NCI-H526 treated with DMSO at 0.1 percent for 48 hours (cell line): ENCODE measurements around the gene NMU.
"Not testable (repeated sequence)": the region's sequence is repeated elsewhere in the genome, so short reads cannot be mapped to it uniquely, and the experiment has no call there.

ENCODE experiments used
- DNase-seq: peaks from one replicate; lab custom pipeline; 2025; lab: John Stamatoyannopoulos, UW

The NMU gene

DNA sequence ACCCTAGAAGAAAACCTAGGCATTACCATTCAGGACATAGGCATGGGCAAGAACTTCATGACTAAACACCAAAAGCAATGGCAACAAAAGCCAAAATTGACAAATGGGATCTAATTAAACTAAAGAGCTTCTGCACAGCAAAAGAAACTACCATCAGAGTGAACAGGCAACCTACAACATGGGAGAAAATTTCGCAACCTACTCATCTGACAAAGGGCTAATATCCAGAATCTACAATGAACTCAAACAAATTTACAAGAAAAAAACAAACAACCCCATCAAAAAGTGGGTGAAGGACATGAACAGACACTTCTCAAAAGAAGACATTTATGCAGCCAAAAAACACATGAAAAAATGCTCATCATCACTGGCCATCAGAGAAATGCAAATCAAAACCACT, 12.0 kb downstream of the NMU start:
- DNase-seq: not testable (repeated sequence)

DNA sequence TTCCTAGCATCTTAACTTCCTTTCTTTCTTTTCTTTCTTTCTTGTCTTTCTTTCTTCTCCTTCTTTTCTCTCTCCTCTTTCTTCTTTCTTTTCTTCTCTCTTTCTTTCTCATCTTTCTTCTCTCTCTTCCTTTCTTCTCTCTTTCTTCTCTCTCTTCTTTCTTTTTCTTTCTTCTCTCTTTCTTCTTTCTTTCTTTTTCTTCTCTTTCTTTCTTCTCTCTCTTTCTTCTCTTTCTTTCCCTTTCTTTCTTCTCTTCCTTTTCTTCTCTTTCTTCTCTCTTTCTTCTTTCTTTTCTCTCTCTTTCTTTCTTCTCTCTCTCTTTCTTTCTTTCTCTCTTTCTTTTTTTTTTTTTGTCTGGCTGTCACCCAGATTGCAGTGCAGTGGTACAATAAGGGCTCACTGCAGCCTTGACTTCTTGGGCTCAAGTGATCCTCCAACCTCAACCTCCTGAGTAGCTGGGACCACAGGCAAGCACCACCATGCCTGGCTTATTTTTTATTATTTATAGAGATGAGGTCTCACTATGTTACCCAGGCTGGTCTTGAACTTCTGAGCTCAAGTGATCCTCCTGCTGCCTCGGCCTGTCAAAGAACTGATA, 17.5 kb downstream of the NMU start:
- no peak for DNase-seq

DNA sequence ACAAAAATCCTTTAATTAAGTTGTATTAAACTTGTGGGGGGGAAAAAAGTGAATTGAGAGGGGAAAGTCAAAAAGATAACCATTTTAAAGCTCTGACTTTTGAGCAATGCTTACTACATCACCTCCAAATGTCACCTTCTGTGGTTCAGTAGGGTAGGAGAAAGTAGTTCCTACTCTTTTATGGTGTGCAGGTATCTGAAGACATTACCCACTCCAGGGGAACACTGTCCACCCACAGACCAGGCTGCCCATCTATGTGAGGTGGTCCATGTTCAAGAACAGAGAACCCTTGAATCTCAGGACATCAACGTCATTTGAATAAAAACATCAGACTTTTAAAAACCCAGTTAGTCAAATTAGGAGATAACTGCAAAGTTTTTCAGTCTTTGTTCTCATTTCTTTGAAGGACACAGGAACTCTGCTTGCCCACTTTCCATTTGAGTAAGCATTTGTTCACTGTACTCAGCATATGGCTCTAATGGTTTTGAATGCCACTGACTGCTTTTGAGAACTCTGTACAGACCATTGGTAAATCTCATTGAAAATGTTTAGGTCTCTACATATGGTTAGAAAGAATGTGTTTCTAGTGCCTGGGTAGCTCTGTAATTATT, 18.4 kb downstream of the NMU start:
- no peak for DNase-seq

DNA sequence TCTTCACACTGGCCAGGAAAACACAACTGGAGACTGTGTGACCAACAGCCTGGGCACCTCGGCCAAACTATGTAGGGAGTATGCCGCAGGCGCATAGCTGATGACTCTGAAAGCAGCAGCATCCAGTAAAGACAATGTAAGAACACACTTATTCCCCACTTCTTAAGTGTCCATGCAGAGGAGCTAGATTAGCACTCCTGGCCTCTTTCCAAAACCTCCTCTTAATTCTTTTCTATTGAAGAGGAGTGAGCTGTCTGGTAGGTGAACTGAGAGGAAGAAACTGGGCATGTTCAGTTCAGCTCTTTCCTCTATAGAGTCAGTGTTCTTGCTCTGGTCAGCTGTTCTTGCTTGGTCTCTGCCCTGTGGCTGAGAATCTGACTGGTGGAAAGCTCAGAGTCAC, 21.1 kb downstream of the NMU start:
- no peak for DNase-seq

DNA sequence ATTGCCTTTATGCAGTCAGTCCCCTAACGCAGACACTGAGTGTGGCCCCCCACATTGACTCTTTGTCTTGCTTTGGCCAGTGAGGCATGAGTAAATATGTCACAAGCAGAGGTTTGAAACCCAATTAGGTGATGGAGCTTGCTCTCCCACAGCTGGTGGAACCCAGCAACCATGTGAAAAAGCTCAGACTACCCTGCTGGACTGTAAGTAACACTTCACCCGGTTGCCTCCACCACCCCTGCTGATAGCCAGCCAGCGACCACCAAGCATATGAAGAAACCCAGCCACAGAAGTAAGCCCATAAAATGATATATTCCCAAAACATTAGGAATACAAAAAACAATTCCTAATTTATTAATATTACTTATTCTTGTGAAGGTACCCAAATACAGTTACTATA, 22.5 kb downstream of the NMU start:
- DNase-seq: no peak

DNA sequence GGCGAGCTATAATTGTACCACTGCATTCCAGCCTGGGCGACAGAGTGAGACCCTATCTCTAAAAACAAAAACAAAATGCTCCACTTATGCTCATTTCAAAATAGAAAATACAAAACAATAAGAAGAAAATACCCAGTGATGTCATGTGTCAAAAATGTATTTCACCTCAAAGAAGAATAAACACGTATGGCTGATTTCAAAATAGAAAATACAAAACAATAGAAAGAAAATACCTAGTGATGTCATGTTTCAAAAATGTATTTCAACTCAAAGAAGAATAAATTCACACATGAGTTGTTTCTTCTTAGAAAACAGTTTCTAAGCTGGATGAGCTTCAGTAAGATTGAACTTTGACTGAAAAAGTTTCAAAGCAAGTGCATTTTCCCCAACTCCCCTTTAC, 23.8 kb downstream of the NMU start:
- DNase-seq: no peak

DNA sequence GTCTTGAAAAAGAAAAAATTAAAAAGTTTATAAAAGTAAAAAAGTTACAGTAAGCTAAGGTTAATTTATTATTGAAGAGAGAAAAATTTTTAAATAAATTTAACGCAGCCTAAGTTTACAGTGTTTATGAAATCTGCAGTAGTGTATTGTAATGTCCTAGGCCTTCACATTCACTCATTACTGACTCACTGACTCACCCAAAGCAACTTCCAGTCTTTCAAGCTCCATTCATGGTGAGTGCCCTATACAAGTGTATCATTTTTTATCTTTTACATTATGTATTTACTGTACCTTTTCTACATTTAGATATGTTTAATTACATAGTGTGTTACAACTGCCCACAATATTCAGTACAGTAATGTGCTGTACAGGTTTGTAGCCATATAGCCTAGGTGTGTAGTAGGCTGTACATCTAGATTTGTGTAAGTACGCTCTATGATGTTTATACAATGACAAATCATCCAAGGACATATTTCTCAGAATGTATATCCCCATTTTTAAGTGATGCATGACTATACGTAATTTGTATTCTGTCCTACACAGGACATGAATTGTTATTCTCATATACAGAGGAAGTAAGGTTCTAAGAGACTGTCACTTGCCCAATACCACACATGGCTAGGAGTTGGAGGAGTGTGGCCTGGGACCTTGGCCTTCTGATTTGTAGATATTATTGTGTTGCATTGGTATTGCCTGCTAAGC, 24.6 kb downstream of the NMU start:
- DNase-seq: no peak

DNA sequence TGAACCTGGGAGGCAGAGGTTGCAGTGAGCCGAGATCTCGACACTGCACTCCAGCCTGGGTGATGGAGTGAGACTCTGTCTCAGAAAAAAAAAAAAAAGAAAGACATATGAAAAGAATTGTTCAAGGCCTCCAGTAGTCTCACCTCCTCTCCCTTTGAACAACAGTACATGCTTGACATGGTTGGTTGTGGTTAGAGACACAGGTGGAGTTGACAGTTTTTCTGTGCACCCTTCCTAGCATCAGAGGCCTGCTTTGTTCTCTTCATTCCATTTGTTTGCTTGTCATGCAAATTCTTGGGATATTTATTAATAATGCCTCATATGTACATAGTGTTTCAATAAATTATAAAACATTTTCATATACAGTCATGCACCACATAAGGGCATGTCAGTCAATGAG, 25.7 kb downstream of the NMU start:
- DNase-seq: peak; percentile 95

DNA sequence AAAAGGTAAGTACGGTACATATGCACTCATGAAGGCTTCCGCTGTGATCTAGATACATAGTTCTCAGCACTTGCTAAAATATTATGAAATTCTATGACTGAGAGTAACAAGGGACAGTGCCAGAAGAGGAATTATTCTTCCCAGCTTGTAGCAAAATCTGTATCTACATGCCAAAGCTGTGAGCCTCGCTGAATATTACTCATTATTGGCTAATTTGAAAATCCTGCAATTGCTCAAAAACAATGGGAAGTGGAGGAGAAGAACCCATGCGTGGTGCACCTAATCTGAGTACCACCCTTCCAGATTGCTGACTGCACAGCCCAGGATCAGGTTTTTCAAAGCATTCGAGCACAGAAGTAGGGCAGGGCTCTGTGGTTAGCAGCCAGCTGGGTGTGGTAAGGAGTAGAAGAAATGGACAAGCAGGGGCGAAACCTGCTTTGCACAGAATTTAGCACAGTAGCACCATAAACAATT, 26.7 kb downstream of the NMU start:
- DNase-seq: peak; percentile 60

DNA sequence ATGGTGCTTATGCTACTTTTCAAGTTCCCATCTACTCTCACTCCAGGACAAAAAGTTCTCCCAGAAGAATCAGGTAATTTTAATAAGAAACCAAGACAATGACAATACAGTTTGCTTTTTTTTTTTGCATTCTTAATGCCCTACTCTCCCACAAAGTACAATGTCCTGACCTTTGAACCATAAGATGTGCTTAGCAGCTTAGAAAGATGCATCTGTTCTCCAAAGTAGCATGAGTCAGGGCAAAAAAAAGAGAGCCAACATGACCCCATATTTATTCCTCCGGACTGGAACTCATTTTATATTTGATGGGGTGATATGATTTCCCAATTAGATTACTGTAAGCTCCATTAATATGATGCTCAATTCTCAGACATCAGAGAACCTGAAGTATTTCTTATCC, 27.5 kb downstream of the NMU start:
- no peak for DNase-seq

DNA sequence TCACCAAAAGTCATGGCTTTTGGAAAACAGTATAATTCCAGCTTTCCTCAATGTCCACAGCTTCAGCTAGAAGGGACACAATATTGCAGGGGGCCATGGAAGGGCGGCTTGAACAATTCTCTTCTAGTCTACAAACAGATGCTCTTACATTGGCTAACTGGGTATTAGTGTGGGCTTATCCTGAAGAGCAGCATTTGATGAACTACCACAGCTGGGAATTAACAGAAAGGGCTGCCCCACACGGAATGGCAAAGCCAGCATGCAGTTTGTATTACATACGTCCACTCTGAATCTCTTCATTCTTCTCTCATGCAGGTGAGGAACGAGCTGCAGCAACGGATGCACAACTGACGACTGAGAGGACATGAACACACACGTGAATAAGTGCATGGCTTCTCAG, 31.1 kb downstream of the NMU start:
- DNase-seq: no peak

DNA sequence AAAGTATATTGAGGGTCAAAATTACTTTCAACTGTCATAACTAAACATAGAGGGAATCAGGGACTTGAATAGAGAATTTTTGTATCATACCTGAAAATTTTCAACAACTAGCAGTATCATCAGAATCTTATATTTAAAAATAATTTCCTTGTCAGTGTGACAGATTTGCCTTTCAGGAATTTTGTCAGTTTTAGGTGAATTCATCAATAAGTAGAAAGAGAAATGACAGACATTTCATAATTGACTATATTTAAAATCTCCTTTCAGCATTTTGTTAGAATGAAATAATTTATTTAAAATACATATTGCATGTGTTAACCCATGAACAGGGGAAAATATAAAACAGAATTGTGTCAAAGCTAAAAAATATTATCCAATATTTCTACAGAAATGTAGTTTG, 35.5 kb downstream of the NMU start:
- DNase-seq: no peak

DNA sequence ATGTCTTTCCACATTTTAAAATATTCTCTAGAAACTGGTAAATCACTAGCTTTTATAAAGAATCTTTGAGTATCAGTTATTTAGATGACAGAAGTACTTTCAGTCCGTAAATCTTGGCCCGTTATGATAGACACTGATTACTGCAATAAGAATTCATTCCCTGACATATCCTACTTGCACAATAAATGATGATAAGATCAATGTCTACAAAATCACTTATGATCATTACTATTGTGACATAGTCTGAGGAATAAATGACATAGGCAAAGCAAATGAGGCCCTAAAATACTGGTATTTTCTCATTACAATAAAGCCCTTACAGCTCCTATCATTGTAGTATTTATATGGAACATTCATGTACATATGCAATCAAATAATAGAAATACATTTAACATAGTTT, 37.5 kb downstream of the NMU start:
- DNase-seq: no peak

DNA sequence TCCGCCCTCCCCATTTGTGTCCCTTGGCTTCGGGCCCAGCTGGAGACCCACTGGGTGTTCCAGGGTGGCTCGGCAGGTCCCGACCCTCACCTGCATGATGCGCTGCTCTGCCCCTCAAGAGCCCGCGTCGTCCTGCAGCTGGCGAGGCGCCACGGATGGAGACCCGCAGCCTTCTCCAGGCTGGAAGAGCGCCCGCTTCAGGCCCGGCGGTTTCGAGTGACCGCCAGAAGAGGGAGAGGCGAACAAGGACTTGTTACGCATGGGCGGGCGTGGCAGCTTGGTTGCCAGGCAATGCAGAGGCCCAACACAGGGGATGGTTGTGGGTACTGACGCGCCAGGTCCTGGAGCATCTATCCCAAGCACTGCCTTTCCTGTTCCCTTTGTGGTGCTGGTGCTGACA, 44.1 kb downstream of the NMU start, which contains the start of gene PDCL2:
TSS of gene PDCL2 (minus strand) at position 232 of the 400 bp plus-strand sequence. CDS start at position 96, 136 bp downstream.
- peak; percentile 15 for DNase-seq

DNA sequence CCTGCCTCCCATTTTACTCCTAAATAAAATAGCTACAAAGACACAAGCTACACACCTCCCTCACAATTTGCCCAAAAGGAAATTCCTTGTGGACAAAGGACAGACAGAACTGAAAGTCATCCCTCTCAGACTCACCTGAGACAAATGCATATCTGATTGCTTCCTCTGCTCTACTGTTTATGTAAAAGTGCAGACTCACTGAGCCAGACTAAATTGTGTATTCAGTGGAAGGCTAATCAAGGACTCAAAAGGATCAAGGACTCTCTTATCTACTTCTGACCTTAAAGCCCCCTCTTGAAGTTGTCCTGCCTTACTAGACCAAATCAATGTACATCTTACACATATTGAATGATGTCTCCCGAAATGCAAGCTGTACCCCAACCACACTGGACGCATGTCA, 47.9 kb downstream of the NMU start:
- no peak for DNase-seq

DNA sequence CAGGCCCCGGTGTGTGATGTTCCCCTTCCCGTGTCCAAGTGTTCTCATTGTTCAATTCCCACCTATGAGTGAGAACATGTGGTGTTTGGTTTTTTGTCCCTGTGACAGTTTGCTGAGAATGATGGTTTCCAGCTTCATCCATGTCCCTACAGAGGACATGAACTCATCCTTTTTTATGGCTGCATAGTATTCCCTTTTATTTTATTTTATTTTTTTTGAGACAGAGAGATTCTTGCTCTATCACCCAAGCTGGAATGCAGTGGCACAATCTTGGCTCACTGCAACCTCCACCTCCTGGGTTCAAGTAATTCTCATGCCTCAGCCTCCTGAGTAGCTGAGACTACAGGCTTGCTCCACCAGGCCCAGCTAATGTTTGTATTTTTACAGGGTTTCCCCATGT, 53.3 kb downstream of the NMU start:
- DNase-seq: not testable (repeated sequence)

DNA sequence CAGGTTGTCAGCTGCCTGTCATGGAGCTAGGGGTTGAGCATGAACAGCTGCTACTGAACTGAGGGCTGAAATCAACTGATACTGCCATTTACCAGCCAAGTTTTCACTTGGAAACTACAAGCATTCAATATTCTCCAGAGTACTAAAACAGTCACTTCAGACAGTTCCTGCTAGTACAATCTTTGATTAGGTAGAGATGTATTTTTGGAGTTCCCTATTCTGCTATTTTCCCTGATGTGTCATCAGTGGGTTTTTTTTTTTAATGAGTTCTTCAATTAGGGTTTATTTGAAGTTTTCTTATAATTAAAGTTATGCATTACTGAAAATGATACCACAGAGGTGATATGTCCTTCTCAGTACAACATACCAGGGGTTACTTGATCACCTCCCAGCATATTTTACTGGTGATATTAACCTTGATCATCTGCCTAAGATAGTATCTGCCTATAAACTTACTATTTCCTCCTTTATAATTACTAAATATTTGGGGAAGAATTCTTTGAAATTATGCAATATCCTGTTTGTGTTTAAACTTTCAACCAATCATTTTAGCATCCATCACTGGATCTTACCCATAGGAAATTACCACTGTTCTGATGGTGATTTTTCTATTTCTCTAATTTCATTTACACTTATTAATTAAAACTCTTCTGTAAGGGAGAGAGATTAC, 57.6 kb downstream of the NMU start:
- no peak for DNase-seq

DNA sequence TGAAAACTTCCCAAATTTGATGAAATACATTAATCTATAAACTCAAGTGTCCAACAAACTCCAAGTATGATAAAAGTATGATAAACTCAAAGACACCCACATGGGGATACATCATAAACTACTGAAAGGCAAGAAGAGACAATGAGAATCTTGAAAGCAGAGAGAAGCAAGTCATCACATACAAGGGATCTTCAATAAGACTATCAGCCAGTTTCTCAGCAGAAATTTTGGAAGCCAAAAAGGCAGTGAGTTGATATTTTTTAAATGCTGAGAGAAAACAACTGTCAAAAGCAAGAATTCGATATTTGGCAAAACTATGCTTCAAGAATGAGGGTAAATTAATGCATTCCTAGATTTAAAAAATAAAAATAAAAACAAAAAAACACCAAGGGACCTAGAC, 60.6 kb downstream of the NMU start:
- no peak for DNase-seq

DNA sequence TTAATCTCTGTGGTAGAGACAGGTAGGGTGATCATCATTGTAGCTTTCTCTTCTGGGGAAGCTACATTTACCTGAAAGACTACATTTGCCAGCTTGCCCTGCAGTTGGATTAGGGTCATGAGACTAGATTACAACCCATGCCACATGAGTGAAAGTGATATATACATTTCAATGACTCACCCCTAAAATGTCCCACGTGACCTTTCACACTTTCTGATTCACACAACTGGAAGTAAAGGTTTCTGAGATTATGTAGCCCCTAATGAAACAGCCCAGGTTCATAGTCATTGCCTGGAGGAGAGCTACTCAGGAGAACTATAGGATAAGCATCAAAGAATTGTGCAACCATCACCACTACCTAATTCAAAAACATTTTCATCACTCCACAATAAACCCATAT, 61.8 kb downstream of the NMU start:
- DNase-seq: no peak

DNA sequence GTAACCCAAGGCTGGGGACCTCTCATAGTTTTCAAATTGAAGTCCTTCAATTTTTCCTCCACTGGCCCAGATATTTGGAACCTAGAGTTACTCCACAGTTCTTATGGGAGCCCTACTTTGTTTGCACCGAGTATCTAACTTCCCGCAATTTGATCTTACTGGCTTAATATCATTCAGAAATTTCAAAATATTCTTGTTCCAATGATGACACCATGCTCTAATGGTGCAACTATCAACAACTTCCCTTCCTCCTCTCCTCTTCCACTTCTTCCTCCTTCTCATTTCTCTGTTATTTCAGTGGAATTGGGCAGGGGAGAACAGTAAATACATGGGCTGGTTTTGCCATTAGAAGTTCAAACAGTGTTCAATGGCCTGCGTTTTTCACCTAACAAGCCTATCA, 64.3 kb downstream of the NMU start:
- DNase-seq: no peak

DNA sequence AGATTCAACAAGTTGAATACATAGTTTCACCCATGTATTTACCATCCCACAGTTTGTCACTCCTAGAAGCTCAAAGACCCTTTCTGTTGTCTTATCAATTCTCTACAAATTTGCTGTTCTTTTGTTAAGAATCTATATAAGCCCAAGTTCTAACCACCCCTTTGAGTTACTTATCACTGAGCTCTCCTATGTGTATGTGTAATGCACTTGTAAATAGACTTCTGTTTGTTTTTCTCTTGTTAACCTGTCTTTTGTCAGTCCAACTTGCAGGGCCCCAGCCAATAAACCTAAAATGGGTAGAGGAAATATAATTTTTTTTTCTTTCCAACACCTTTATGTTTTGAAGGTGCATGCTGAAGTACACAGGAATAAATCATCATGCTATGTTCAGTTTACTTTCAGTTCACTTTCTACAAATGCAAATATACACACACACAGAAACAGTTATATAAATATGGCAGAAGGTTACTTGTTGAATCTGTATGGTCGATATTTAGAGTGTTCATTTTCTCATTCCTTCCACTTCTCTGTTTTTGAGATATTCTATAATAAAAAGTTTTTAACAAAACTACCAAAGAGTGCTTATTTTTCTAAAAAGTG, 67.1 kb downstream of the NMU start:
- no peak for DNase-seq

DNA sequence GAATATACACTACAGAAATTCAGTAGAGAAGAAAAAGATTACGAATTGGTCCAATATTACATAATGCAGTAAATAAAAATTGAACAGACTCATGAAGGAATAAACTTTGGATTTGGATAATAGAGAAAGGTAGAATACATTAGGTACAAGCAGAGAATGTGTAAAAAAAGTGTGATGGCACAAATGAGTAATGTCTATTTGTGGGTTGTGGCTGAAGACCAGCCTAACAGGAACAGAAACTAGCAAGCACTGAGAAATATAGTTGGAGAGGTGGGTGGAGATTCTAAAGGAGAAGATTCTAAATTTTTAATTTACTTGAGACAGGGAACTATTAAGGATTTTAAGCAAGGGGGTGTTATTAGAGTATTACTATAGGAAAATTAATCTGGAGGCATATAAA, 74.2 kb downstream of the NMU start:
- no peak for DNase-seq

DNA sequence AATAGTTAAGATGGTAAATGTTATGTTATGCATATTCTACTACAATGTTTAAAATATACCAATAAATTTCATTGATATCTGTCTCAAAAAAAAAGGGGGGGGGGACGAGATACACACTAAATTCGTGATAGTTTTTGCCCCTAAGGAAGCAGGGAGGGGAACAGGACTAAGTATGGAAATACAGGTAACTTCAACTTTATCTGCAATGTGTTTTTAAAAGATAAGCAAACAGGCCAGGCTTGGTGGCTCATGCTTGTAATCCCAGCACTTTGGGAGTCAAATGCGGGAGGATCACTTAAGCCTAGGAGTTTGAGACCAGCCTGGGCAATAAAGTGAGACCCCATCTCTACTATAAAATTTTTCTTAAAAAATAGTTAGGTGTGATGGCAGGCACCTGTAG, 76.0 kb downstream of the NMU start:
- no peak for DNase-seq
